Fibroblast of lung (primary cell): ENCODE data around the gene CCNY.

Source experiments
- CTCF ChIP-seq, 2 donors: IDR thresholded peaks in 1 of 2; conservative IDR thresholded peaks in 1 of 2; 1 replicate in 1 of 2; 2 replicates in 1 of 2; pipeline ENCODE4 v1.5.1; 2011 to 2012; ENCODE audit warnings: low read length in 2 of 2, control low read depth in 1 of 2, inconsistent platforms in 1 of 2, low read depth in 1 of 2, mild to moderate bottlenecking in 1 of 2
- EZH2 ChIP-seq: IDR thresholded peaks from 2 replicates; pipeline ENCODE4 v1.5.1; 2012; ENCODE audit warnings: low read length, control low read depth, mild to moderate bottlenecking; ENCODE audit errors: missing control alignments

GRCh38 chr10:35598379-35598778, 262.1 kb downstream of the CCNY start:
- TF ChIP-seq CTCF (conservative IDR thresholded peaks at IDR 0.05 in 1 of 2, IDR thresholded peaks at IDR 0.05 in 1 of 2; ENCODE audit: low read depth in 1 of 2, low read length in 2 of 2): peak; percentile 27 to 54
- TF ChIP-seq EZH2: no peak
